ENCODE measurements around the gene CCM2.
"Not testable (repeated sequence)": the region's sequence is repeated elsewhere in the genome, so short reads cannot be mapped to it uniquely, and the experiment has no call there.

CCM2 gene

DNA sequence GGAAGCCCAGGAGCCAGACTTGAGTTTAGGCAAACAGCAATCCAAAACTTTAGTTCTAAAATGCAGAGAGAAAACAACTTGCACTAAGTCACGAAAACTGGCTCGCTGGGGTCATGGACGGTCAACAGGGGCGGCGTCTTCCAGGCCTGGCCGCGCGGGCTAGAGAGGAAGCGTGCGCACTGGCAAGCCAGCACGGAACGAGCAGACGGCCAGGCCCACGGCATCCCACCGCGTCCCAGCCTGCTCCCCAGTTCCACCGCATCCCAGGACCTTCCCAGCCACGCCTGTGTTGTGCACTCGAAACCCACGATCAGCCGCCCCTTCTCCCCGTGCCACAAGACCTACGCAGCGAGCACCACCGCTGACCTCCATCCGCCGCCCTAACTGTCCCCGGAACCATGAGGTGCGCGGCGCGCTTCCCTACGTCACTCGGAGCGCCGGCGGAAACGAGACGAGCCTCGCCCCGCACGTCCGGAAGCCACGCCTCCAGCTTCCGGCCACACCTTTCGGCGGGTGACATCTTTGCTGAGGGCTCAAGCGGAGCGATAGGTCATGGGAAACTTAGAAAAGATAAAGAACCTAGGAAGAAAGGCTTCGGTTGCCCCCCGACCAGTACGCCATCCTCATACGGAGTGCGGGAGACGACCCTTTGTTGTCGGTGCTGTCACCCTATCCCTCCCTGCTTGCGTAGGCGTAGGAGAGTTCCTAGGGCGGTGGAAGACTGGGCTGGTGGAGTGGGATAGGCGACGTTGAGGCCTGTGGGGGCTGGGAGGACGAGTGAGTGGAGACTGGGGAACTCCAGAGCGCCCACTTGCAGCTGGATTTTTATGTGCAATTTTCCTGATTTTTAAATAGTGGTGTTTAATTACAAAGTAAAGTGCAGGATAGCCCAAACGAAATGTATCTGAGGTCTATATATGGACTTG, 111.6 kb downstream of the CCM2 start, which contains the start of gene TBRG4:
Gene TBRG4 (minus strand): TSS at position 400 of the 926 bp plus-strand sequence. CDS start 2,460 bp downstream, outside the sequence.
- Mint-ChIP-seq H3K36me3 (ENCODE audit: low read depth) (peaks cover 47% of the 10 kb centered on the region), H3K27me3 (no peaks in the 10 kb centered on the region), H3K4me3 (peak within 1 kb of the TSS; percentile 92), H3K4me1 (ENCODE audit: low read depth) (peaks cover 44% of the 10 kb centered on the region), H3K9me3 (no peaks in the 10 kb centered on the region), H3K27ac (peak within 1 kb of the TSS; percentile 97)
- intact Hi-C loops (cut with micrococcal nuclease) = loop anchor here (1.0 to 5.0 kb wide), 2 partner anchors 112 to 124 kb away; no protein-coding TSS in a partner anchor

DNA sequence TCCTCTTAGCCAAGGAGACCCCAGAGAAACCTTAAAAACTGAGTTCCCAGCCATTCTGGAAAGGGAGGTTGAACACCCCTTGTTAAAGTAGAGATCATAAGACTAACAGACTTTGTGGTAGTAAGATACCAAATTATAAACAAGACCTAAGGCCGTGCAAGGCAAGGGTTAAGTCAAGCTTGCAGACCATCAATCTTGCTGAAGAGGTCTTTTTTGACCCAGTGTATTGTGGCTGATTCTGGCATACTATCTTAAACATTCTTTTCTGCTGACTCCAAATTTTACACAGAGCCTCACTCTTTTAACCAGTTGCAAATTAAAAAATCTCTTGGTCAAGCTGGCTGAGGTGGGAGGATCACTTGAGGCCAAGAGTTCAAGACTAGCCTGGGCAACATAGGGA, 112.6 kb downstream of the CCM2 start:
- intact Hi-C loops (cut with micrococcal nuclease) = loop anchor here (5.0 kb wide), 1 partner anchor 125 kb away; no protein-coding TSS in a partner anchor
- Mint-ChIP-seq H3K9me3 (no peaks in the 10 kb centered on the region), H3K36me3 (ENCODE audit: low read depth) (peaks cover 36% of the 10 kb centered on the region), H3K27ac (peak overlapping the region; percentile 97), H3K27me3 (peaks cover 1% of the 10 kb centered on the region), H3K4me3 (no peak overlapping the region), H3K4me1 (ENCODE audit: low read depth) (peaks cover 36% of the 10 kb centered on the region)

DNA sequence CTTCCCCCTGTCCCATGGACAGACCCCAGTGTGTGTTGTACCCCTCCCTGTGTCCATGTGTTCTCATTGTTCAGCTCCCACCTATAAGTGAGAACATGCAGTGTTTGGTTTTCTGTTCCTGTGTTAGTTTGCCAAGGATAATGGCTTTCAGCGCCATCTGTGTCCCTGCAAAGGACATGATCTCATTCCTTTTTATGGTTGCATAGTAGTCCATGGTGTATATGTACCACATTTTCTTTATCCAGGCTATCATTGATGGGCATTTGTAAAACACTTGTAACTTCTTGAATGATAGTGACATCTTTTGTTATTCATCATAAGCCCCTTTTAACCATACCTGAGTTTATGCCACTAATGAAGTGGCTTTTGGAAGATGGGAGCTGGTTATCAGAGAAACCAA, 114.3 kb downstream of the CCM2 start:
- H3K9me3 Mint-ChIP-seq, H3K4me3 Mint-ChIP-seq, H3K27me3 Mint-ChIP-seq: not testable (repeated sequence)
- H3K36me3 Mint-ChIP-seq (ENCODE audit: low read depth) = peaks cover 20% of the 10 kb centered on the region
- H3K27ac Mint-ChIP-seq = peak overlapping the region; percentile 50
- peaks cover 21% of the 10 kb centered on the region for H3K4me1 Mint-ChIP-seq (ENCODE audit: low read depth)
- intact Hi-C loops (cut with micrococcal nuclease) = loop anchor here (5.0 kb wide), 1 partner anchor 127 kb away; no protein-coding TSS in a partner anchor

DNA sequence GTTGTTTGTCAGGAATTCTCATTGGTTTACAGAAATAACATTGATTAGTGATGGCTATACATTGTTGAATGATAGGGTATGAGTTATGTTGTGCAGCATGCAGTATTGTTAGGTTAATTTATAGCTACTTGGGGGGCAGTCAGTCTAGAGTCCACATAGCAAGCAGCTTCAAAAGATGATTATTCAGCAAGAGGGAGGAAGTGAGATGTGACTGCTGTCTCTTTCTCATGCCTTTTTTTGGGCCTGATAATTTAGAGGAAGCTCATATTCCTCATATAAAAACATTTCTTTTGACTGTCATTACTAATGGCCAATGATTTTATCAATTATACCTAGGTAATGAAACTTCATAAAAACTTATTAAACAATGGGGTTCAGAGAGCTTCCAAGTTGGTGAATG, 114.9 kb downstream of the CCM2 start:
- intact Hi-C loops (cut with micrococcal nuclease) = loop anchor here (5.0 kb wide), 1 partner anchor 128 kb away; no protein-coding TSS in a partner anchor
- H3K36me3 Mint-ChIP-seq (ENCODE audit: low read depth) = peaks cover 18% of the 10 kb centered on the region
- peaks cover 1% of the 10 kb centered on the region for H3K27me3 Mint-ChIP-seq
- no peaks in the 10 kb centered on the region for H3K9me3 Mint-ChIP-seq
- H3K27ac Mint-ChIP-seq = peak overlapping the region; percentile 50
- H3K4me1 Mint-ChIP-seq (ENCODE audit: low read depth) = peaks cover 19% of the 10 kb centered on the region
- H3K4me3 Mint-ChIP-seq = no peak overlapping the region

DNA sequence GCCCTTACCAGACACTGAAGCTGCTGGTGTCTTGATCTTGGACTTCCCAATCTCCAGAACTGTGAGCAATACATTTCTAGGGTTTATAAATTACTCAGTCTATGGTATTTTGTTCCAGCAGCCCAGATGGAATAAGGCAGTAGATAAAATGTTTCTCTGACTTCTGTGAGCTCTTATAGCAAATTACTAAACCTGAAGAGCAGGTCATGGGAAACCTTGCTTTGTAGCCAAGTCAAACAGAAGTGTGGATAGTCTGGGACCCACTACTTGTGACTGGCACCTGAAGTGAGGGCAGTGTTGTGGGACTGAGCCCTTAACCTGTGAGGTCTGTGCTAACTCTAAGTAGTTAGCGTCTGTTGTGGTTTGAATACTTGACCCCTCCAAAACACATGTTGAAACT, 116.0 kb downstream of the CCM2 start:
- Mint-ChIP-seq H3K27me3 (peaks cover 1% of the 10 kb centered on the region), H3K9me3 (no peaks in the 10 kb centered on the region), H3K4me1 (ENCODE audit: low read depth) (peaks cover 11% of the 10 kb centered on the region), H3K4me3 (no peak overlapping the region), H3K27ac (peak overlapping the region; percentile 20), H3K36me3 (ENCODE audit: low read depth) (peaks cover 10% of the 10 kb centered on the region)
- intact Hi-C loops (cut with micrococcal nuclease) = no loop called here

DNA sequence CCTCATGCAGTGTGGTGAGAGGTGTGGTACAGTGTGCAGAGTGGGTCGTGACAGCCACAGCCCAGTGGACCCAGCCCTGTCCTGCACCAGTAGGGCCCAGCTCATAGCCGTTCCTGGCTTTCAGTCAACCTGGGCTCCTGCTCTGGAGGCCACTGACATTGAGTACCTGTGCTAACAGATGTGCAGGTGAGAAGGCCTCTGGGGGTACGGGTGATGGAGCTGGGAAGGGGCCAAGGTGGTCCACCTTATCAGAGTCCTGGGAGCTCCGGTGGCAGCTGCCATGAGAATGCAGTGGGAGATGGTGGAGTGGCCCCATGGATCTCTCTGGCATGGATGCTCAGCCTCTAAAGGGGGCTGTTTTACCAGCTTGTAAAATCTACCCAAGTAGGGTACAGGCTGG, 117.6 kb downstream of the CCM2 start:
- intact Hi-C loops (cut with micrococcal nuclease) = no loop called here
- Mint-ChIP-seq H3K27ac (no peak overlapping the region), H3K27me3 (peaks cover 1% of the 10 kb centered on the region), H3K4me3 (no peak overlapping the region), H3K36me3 (ENCODE audit: low read depth) (no peaks in the 10 kb centered on the region), H3K4me1 (ENCODE audit: low read depth) (peaks cover 11% of the 10 kb centered on the region), H3K9me3 (no peaks in the 10 kb centered on the region)

DNA sequence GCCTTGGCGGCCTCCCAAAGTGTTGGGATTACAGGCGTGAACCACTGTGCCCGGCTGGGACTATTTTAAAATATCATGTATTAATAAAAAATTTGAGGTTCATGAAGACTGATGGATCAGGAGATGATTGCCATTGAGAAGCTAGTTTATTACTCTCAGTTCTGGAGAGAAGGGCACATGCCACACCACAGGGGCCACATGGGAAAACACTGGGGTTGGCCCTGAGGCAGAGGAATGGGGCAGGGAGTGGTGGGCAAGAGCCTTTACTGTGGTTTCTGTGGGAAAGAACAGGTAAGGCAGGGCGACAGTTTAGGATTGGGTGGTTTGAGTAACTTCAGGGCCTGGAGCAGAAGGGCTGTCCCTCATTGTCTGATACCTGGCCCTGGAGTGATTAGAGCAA, 118.3 kb downstream of the CCM2 start:
- Mint-ChIP-seq H3K4me3 (no peak overlapping the region), H3K9me3 (no peaks in the 10 kb centered on the region), H3K27me3 (peaks cover 1% of the 10 kb centered on the region), H3K36me3 (ENCODE audit: low read depth) (no peaks in the 10 kb centered on the region), H3K4me1 (ENCODE audit: low read depth) (peaks cover 13% of the 10 kb centered on the region), H3K27ac (no peak overlapping the region)
- intact Hi-C loops (cut with micrococcal nuclease) = no loop called here

DNA sequence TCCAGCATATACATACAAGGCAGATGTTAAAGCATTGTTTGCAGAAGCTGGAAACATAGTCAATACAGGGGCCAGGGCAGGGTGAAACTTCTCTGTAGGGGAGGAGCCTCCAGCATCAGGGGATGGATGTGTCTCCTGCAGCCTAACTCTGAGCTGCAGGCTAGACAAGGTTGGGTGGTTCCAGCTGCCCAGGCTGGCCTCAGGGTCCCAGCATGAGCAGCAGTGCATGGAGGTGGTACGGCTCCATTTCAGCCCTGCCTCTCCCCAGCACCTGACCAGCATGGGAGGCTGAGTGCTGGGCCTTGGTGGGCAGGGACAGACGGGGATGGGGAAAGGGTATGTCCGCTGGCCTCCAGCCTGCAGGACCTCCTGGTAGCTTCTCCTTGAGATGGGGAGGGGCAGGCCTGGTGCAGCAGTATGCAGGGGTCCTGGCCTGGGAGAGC, 118.9 kb downstream of the CCM2 start:
- Mint-ChIP-seq H3K36me3 (ENCODE audit: low read depth) (no peaks in the 10 kb centered on the region), H3K4me1 (ENCODE audit: low read depth) (peaks cover 17% of the 10 kb centered on the region), H3K27me3 (peaks cover 1% of the 10 kb centered on the region), H3K4me3 (no peak overlapping the region), H3K9me3 (no peaks in the 10 kb centered on the region), H3K27ac (no peak overlapping the region)
- intact Hi-C loops (cut with micrococcal nuclease) = no loop called here

DNA sequence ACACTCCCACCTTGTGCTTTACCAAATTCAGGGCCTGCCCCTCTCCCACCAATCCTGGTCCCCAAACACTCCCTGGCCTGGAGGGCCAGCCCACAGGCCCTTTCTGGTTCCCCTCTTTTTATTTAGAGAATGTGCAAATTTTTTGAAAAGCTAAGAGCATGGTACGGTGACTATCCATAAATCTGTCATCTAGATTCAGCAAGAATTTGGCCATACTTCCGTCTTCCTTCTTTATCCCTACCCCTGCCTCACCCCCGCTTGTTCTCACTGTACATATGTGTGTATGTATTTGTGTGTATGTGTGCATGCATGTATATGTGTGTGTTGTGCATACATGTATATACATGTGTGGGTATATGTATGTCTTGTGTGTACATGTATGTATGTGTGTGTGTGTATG, 119.5 kb downstream of the CCM2 start:
- Mint-ChIP-seq H3K27me3 (peaks cover 1% of the 10 kb centered on the region), H3K4me3 (no peak overlapping the region), H3K36me3 (ENCODE audit: low read depth) (no peaks in the 10 kb centered on the region), H3K9me3 (no peaks in the 10 kb centered on the region), H3K4me1 (ENCODE audit: low read depth) (peaks cover 12% of the 10 kb centered on the region), H3K27ac (no peak overlapping the region)
- intact Hi-C loops (cut with micrococcal nuclease) = no loop called here

DNA sequence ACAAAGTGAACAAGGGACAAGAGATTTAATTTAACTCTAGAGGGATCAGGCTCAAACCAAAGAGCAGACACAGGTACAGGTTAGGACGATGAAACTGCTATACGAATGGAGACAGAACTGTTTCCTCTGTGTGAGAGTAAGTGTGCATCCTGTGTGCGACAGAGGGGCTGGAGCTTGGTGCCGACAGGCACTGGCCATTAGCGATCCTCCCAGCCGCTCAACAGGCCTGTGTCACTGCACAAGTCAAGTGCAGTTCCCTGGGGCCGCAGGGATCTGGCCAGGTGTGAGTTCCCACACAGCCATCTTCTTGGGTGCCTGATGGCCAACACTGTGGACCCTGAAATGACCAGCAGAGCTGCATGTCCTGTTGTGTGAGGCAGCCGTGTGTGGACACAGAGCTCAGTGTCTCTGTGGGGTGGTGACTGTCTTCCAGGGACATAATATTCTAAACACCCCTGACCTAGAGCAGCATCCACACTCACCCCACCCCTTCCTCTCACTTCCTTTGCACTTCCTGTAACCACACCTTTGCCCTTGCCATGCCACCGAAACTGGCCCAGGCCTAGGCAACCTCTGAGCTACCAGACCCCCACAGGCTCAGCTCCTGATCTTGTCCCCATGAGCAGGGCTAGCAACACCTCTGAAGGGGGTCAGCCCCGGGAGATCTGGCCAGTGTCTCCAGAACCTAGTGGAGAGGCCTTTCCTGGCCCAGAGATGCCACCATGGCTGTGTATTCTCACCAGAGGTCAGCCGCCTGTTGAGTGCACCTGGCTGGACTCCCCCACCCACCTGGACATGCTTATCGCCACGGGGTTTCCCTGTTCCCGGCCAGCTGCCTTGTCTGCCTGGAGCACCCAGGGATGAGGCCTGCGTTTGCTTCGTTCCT, 123.2 kb downstream of the CCM2 start:
- no peaks in the 10 kb centered on the region for H3K27me3 Mint-ChIP-seq
- intact Hi-C loops (cut with micrococcal nuclease) = no loop called here

DNA sequence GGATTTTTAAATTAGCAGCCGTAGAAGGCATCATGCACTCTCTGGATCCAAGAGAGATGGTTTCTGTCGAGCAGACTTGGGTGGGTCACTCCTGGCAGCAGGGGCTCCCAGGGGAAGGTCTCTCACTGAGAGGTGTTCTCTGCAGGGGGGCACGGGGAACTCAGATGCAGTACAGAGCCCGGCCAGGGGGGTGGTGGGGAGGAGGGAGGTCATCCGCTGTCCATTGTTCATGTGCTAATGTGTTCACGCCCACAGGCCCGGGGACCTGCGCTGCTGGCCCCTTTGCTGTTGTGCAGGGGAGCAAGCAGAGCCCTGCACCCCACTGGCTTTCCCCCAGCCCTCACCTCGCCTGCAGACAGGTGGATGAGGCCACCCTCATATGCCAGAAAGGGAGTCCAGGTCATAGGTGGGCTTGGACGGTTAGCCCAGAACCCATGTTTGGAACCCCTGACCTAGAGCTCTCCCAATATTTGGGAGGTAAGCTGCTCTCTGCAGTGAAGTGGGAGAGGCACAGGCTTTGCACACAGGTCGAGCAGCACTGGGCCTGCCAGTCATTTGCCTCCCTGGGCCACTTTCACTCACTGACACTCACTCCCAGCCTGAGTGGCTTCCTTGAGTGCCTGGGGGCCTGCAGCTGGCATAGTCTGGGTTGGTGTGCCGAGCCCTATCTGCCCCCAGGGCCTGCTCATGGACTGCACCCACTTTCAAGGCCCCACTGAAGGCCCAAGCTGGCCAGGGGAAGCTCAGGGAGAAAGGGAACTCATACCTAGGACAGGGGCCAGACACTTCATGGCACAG, 124.1 kb downstream of the CCM2 start:
- Mint-ChIP-seq H3K9me3 (no peaks in the 10 kb centered on the region), H3K36me3 (ENCODE audit: low read depth) (no peaks in the 10 kb centered on the region), H3K27ac (no peak overlapping the region), H3K27me3 (no peaks in the 10 kb centered on the region), H3K4me3 (no peak overlapping the region), H3K4me1 (ENCODE audit: low read depth) (peaks cover 6% of the 10 kb centered on the region)
- intact Hi-C loops (cut with micrococcal nuclease) = no loop called here

More for the DNA sequence above, 123.2 kb downstream of the CCM2 start:
- Mint-ChIP-seq H3K27ac (no peak overlapping the region), H3K36me3 (ENCODE audit: low read depth) (no peaks in the 10 kb centered on the region), H3K4me1 (ENCODE audit: low read depth) (peaks cover 6% of the 10 kb centered on the region), H3K4me3 (no peak overlapping the region), H3K9me3 (no peaks in the 10 kb centered on the region)

DNA sequence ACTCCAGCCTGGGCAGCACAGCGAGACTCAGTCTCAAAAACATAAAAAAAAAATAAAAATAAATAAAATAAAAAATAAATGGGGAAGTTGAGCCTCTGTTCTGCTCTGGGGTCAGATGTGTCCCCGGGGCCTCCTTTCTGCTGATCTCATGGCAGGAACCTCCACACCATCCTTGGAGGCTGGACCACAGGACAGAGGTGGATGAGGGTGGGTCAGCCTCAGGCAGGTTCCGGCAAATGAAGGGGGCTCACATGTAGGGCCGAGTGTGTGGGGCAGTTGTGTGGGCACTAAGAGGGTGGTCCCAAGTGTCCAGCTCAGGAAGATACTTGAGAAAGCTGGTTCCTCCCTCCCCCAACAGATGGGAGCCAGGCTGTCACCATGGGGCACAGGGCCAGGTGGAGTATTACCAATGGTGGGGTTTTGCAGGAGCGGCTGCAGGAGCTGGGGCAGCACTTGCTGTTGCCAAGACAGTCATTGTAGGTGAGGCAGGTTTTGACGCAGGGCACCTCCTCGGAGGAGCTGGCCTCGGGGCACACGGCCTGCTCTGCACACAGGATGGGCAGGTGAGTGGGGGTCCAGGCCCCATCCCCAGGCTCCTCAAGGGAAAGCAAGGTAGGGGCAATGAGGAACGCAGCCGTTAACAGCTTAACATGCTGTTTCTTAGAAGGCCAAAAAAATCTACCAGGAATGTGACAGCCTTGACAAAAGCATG, 125.3 kb downstream of the CCM2 start:
- H3K27me3 Mint-ChIP-seq = no peaks in the 10 kb centered on the region
- H3K27ac Mint-ChIP-seq = peak overlapping the region; percentile 56
- intact Hi-C loops (cut with micrococcal nuclease) = no loop called here
- no peaks in the 10 kb centered on the region for H3K9me3 Mint-ChIP-seq
- H3K4me1 Mint-ChIP-seq (ENCODE audit: low read depth) = peaks cover 6% of the 10 kb centered on the region
- no peaks in the 10 kb centered on the region for H3K36me3 Mint-ChIP-seq (ENCODE audit: low read depth)
- H3K4me3 Mint-ChIP-seq = no peak overlapping the region

All from dendritic cell treated with granulocyte-macrophage colony-stimulating factor and Interleukin-4, amounts not matched to agents 40 ng/mL and 50 ng/mL, for 4 days (primary cell).